H9 (cell line): ENCODE results near the gene GALNT16. TPM values are rescaled to one million over a fixed set of nuclear protein-coding genes. Genes with fewer than 3 reads are reported as not detected.

ENCODE experiments used
- DNase-seq: peaks from one replicate; pipeline ENCODE4 v3.0.0-alpha.2; 2017
- H2AFZ ChIP-seq: one replicate; pipeline ENCODE4 v1.6.1; 2013; ENCODE audit warnings: mild to moderate bottlenecking, low read length, control low read depth, moderate library complexity
- H2AK5ac ChIP-seq: 2 replicates; pipeline ENCODE4 v1.6.1; 2013; ENCODE audit warnings: low read length, control low read depth, mixed read lengths; ENCODE audit not compliant: insufficient read length
- H2BK120ac ChIP-seq: one replicate; pipeline ENCODE4 v1.6.1; 2013; ENCODE audit warnings: low read depth, mild to moderate bottlenecking, low read length, control low read depth, inconsistent platforms; ENCODE audit not compliant: poor library complexity, severe bottlenecking
- H2BK12ac ChIP-seq: 2 replicates; pipeline ENCODE4 v1.6.1; 2013; ENCODE audit warnings: low read length, control low read depth, mixed read lengths, low read depth; ENCODE audit not compliant: insufficient read length
- H2BK15ac ChIP-seq: 2 replicates; pipeline ENCODE4 v1.6.1; 2013; ENCODE audit warnings: low read depth, low read length, control low read depth
- H2BK20ac ChIP-seq: one replicate; pipeline ENCODE4 v1.6.1; 2013; ENCODE audit warnings: low read depth, mild to moderate bottlenecking, low read length, control low read depth, inconsistent platforms; ENCODE audit not compliant: poor library complexity, severe bottlenecking
- H2BK5ac ChIP-seq: 2 replicates; pipeline ENCODE4 v1.6.1; 2013; ENCODE audit warnings: low read length, control low read depth, mixed read lengths; ENCODE audit not compliant: insufficient read length
- H3K14ac ChIP-seq: 2 replicates; pipeline ENCODE4 v1.6.1; 2013; ENCODE audit warnings: low read length, control low read depth; ENCODE audit not compliant: insufficient read depth
- H3K18ac ChIP-seq: 2 replicates; pipeline ENCODE4 v1.6.1; 2013; ENCODE audit warnings: low read depth, mild to moderate bottlenecking, mixed read lengths, low read length, control low read depth; ENCODE audit not compliant: insufficient read length
- H3K23ac ChIP-seq: 2 replicates; pipeline ENCODE4 v1.6.1; 2013; ENCODE audit warnings: low read length, control low read depth, mixed read lengths, low read depth; ENCODE audit not compliant: insufficient read length
- H3K23me2 ChIP-seq: 2 replicates; pipeline ENCODE4 v1.6.1; 2013; ENCODE audit warnings: low read depth, mild to moderate bottlenecking, mixed read lengths, low read length, control low read depth; ENCODE audit not compliant: insufficient read length, poor library complexity, severe bottlenecking
- H3K27ac ChIP-seq: 2 replicates; pipeline ENCODE4 v1.5.1; 2013; ENCODE audit warnings: low read length, control low read depth, mixed read lengths, low read depth; ENCODE audit not compliant: insufficient read length
- H3K27me3 ChIP-seq: 2 replicates; pipeline ENCODE4 v1.6.1; 2013; ENCODE audit warnings: low read length, control low read depth, inconsistent platforms; ENCODE audit not compliant: insufficient read depth
- H3K4ac ChIP-seq: 2 replicates; pipeline ENCODE4 v1.6.1; 2013; ENCODE audit warnings: low read depth, mild to moderate bottlenecking, control low read depth, inconsistent platforms, low read length, moderate library complexity
- H3K4me1 ChIP-seq: 2 replicates; pipeline ENCODE4 v1.6.1; 2013; ENCODE audit warnings: low read length, control low read depth, inconsistent platforms; ENCODE audit not compliant: insufficient read depth
- H3K4me2 ChIP-seq: 2 replicates; pipeline ENCODE4 v1.6.1; 2013; ENCODE audit warnings: low read length, control low read depth, mixed read lengths; ENCODE audit not compliant: insufficient read length, insufficient read depth
- H3K56ac ChIP-seq: 2 replicates; pipeline ENCODE4 v1.6.1; 2013; ENCODE audit warnings: low read depth, mild to moderate bottlenecking, mixed read lengths, low read length, control low read depth; ENCODE audit not compliant: insufficient read length
- H3K79me1 ChIP-seq: 2 replicates; pipeline ENCODE4 v1.6.1; 2013; ENCODE audit warnings: low read depth, mild to moderate bottlenecking, moderate library complexity, low read length, control low read depth, inconsistent platforms; ENCODE audit not compliant: insufficient read depth, poor library complexity, severe bottlenecking
- H3K79me2 ChIP-seq: 2 replicates; pipeline ENCODE4 v1.6.1; 2013; ENCODE audit warnings: low read length, control low read depth, inconsistent platforms; ENCODE audit not compliant: insufficient read depth
- H3K9ac ChIP-seq: 2 replicates; pipeline ENCODE4 v1.6.1; 2013; ENCODE audit warnings: low read length, control low read depth, mixed read lengths; ENCODE audit not compliant: insufficient read length; ENCODE audit errors: extremely low read depth
- H3K9me3 ChIP-seq: one replicate; pipeline ENCODE4 v1.6.1; 2013; ENCODE audit warnings: low read depth, low read length, inconsistent platforms; ENCODE audit not compliant: control insufficient read depth
- H3T11ph ChIP-seq: one replicate; pipeline ENCODE4 v1.6.1; 2013; ENCODE audit warnings: mild to moderate bottlenecking, low read length, control low read depth, inconsistent platforms
- H4K20me1 ChIP-seq: one replicate; pipeline ENCODE4 v1.6.1; 2013; ENCODE audit not compliant: control insufficient read depth, insufficient read length, insufficient read depth
- H4K5ac ChIP-seq: 2 replicates; pipeline ENCODE4 v1.6.1; 2013; ENCODE audit warnings: low read depth, mild to moderate bottlenecking, mixed read lengths, low read length, control low read depth; ENCODE audit not compliant: insufficient read length
- H4K8ac ChIP-seq: replicated peaks from 2 replicates; pipeline ENCODE4 v1.6.1; 2013; ENCODE audit warnings: low read length, control low read depth, mixed read lengths, low read depth; ENCODE audit not compliant: insufficient read length
- H4K91ac ChIP-seq: 2 replicates; pipeline ENCODE4 v1.6.1; 2013; ENCODE audit warnings: low read depth, mild to moderate bottlenecking, moderate library complexity, mixed read lengths, low read length, control low read depth; ENCODE audit not compliant: insufficient read length
- H3K27ac Mint-ChIP-seq, 3 experiments: 2 replicates in 2 of 3; 3 replicates in 1 of 3; pipeline ENCODE4 v1.8.0; 2020 to 2021; ENCODE audit warnings: mixed read lengths in 3 of 3, mild to moderate bottlenecking in 1 of 3, moderate library complexity in 1 of 3
- H3K27me3 Mint-ChIP-seq: 2 replicates; pipeline ENCODE4 v1.8.0; 2021; ENCODE audit warnings: low read depth, mild to moderate bottlenecking, moderate library complexity, mixed read lengths
- H3K36me3 Mint-ChIP-seq, 3 experiments: 2 replicates in 2 of 3; 3 replicates in 1 of 3; pipeline ENCODE4 v1.8.0; 2020 to 2021; ENCODE audit warnings: low read depth in 3 of 3, mixed read lengths in 3 of 3; ENCODE audit not compliant: insufficient read depth in 1 of 3
- H3K4me1 Mint-ChIP-seq, 2 experiments: 2 replicates each; pipeline ENCODE4 v1.8.0; 2020; ENCODE audit warnings: mixed read lengths in 2 of 2
- H3K4me3 Mint-ChIP-seq, 2 experiments: 2 replicates in 1 of 2; 3 replicates in 1 of 2; pipeline ENCODE4 v1.8.0; 2020 to 2021; ENCODE audit warnings: mild to moderate bottlenecking in 2 of 2, mixed read lengths in 2 of 2, moderate library complexity in 1 of 2
- H3K9me3 Mint-ChIP-seq, 2 experiments: 2 replicates in 1 of 2; 3 replicates in 1 of 2; pipeline ENCODE4 v1.8.0; 2020; ENCODE audit warnings: mild to moderate bottlenecking in 2 of 2, mixed read lengths in 2 of 2, moderate library complexity in 1 of 2
- WGBS: extraction: QIAGEN DNeasy Blood & Tissue Kit; methylation state at CpG from one replicate; pipeline ENCODE4 v1.1.7; 2013; ENCODE audit warnings: missing lambda C conversion rate, low lambda C conversion rate, mixed read lengths; ENCODE audit not compliant: insufficient read length; ENCODE audit errors: extremely low coverage; 5-methylcytosine and 5-hydroxymethylcytosine counted together
- total RNA-seq: library from RNA; stranded (reverse); gene quantifications from 2 replicates; pipeline ENCODE4 v1.2.1, GENCODE V29; 2021
- TF ChIP-seq, protein P1 (sequence below): fragments of 200-600 bp; sonication (generic); conservative IDR thresholded peaks from 3 replicates; pipeline ENCODE4 v1.8.0; 2021; ENCODE audit warnings: antibody characterized with exemption, mild to moderate bottlenecking

The GALNT16 gene
- total RNA-seq, 1 experiment from 2014 or later = 2.3 TPM

DNA sequence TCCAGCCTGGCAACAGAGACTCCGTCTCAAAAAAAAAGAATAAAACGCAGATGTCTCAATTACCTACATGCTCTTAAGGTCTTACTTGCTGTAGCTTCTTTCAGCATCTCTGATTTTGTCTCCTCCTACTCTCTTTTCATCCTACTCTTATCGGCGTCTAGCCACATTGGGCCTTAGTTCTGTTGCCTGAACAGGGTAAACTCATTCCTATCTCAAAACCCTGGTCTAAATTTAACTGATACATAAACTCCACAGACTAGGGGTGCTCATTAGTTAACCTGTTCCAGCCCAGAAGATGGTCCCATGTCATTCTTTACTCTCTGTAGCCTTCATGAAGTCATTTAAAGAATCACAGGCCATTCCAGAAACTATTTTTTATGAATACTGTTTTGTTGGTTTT is 35.0 kb upstream of the GALNT16 start:
- H3K9ac ChIP-seq = no peak overlapping the region
- no peak overlapping the region for H3K56ac ChIP-seq
- H3K9me3 ChIP-seq = no peaks in the 10 kb centered on the region
- peaks cover 9% of the 10 kb centered on the region in 2 experiments for H3K4me1 Mint-ChIP-seq
- H2BK5ac ChIP-seq = no peak overlapping the region
- no peak overlapping the region for H2AK5ac ChIP-seq
- H3T11ph ChIP-seq = no peak overlapping the region
- no peak overlapping the region for H3K23ac ChIP-seq
- H4K5ac ChIP-seq = no peak overlapping the region
- WGBS = no CpG with 5 or more reads among the region's 4 CpGs
- H3K36me3 Mint-ChIP-seq = peaks cover 4 to 15% (median 9%) of the 10 kb centered on the region in 3 experiments; a peak in 5 of 7 replicates
- H3K18ac ChIP-seq = no peak overlapping the region
- H3K9me3 Mint-ChIP-seq = no peaks in the 10 kb centered on the region
- H3K4me1 ChIP-seq = no peaks in the 10 kb centered on the region
- TF ChIP-seq, protein P1, sequence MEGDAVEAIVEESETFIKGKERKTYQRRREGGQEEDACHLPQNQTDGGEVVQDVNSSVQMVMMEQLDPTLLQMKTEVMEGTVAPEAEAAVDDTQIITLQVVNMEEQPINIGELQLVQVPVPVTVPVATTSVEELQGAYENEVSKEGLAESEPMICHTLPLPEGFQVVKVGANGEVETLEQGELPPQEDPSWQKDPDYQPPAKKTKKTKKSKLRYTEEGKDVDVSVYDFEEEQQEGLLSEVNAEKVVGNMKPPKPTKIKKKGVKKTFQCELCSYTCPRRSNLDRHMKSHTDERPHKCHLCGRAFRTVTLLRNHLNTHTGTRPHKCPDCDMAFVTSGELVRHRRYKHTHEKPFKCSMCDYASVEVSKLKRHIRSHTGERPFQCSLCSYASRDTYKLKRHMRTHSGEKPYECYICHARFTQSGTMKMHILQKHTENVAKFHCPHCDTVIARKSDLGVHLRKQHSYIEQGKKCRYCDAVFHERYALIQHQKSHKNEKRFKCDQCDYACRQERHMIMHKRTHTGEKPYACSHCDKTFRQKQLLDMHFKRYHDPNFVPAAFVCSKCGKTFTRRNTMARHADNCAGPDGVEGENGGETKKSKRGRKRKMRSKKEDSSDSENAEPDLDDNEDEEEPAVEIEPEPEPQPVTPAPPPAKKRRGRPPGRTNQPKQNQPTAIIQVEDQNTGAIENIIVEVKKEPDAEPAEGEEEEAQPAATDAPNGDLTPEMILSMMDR = no peak
- no peak overlapping the region for H4K8ac ChIP-seq
- no peak overlapping the region for H3K27ac ChIP-seq
- no peaks in the 10 kb centered on the region for H4K20me1 ChIP-seq
- H3K23me2 ChIP-seq = no peaks in the 10 kb centered on the region
- H3K4me3 Mint-ChIP-seq = no peak overlapping the region
- no peak overlapping the region for H2AFZ ChIP-seq
- no peaks in the 10 kb centered on the region for H3K79me1 ChIP-seq
- no peak for DNase-seq
- H2BK12ac ChIP-seq = no peak overlapping the region
- no peak overlapping the region for H3K4ac ChIP-seq
- no peak overlapping the region for H2BK120ac ChIP-seq
- H2BK15ac ChIP-seq = no peak overlapping the region
- no peak overlapping the region for H4K91ac ChIP-seq
- no peak overlapping the region for H2BK20ac ChIP-seq
- no peak overlapping the region for H3K4me2 ChIP-seq
- H3K27me3 Mint-ChIP-seq = no peaks in the 10 kb centered on the region
- no peak overlapping the region for H3K27ac Mint-ChIP-seq
- H3K14ac ChIP-seq = no peak overlapping the region
- H3K79me2 ChIP-seq = no peaks in the 10 kb centered on the region
- H3K27me3 ChIP-seq = no peaks in the 10 kb centered on the region
